Central memory CD4-positive, alpha-beta T cell (primary cell): ENCODE data around the gene EXOC3L4.
"Not testable (repeated sequence)": the region's sequence is repeated elsewhere in the genome, so short reads cannot be mapped to it uniquely, and the experiment has no call there.

Experiments
- DNase-seq: peaks from one replicate; pipeline ENCODE4 v3.0.0; 2022

Gene EXOC3L4

DNA sequence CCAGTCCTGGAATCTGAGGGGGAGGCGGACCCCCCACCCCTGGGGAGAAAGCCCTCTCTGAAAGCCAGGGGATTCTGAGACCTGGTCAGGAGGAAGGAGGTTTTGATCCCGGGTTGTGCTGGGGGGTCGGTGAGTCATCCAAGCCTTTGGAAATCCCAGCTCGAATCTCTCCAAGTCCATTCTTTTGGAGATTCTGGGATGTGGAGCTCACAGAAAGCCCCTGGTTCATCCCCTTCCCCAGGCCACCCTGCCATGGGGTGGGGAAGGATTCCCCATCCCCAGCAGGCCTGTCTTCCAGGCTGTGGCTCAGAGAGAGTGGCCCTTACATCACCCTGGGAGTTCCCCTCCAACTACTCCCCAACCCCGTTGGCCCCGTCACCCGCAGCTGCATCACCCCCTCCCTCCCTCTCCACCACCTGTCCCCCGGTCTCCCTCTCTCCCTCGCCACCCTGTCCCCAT lies 14.3 kb downstream of the EXOC3L4 start:
- DNase-seq, result no peak

DNA sequence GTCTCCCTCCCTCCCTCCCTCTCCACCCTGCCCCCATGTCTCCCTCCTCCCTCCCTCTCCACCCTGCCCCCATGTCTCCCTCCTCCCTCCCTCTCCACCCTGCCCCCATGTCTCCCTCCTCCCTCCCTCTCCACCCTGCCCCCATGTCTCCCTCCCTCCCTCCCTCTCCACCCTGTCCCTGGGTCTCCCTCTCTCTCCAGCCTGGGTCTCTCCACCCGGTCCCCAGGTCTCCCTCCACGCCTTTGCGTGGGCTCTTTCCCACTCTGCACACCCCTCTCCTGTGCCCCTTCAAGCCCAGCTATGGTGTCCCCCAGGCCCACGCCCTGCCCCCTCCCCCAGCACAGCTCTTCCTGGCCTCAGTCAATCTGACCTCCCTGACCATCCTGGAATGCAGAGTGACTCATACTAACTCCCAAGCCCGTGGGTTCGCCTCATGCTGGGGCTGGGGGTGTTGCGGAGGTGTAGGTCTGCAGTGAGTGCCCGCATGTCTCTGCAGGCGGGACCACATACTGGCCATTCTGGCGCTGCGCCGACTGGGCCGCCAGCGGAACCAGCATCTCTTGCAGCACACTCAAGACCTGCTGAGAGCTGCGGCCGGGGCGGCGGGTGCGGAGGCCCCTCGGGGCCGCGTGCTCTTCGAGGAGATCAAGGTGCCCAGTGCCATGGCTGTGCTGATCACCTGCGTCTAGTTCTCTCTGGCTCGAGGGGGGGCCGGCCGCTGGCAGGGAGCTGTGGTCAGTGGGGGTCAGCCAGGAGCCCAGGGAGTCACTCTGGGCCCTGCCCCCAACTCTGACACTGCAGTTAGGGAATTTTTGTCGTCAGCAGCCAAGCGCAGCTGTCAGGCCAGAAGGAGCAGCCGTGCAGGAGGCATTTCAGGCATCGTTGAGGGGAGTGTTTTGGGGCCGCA lies 15.3 kb downstream of the EXOC3L4 start:
- DNase-seq, result no peak

DNA sequence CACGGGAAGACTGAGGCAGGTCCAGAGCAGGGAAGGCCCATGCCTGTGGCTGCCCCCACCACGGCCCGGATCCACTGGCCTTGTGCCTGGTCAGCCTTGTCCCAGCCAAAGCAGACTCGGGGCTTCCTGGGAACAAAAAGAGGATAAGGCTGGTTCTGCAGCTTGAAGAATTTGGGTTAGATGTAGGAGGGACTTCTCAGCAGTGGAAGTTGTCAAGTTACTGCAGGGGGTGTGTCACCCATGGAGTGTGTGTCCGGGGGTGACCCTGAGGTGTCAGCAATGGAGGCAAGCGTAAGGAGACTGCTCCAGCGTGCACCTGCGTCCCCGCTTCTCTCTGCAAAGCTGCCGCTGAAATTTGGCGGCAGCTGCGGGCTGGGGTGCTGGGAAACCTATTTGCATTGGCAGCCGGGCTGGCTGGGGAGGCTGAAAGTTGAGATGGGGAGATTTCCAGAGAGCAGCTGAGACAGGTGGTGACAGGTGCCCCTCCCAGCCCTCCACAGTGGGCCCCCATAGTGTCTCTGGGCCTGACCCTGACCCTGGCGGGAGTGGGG lies 16.2 kb downstream of the EXOC3L4 start:
- no peak for DNase-seq

DNA sequence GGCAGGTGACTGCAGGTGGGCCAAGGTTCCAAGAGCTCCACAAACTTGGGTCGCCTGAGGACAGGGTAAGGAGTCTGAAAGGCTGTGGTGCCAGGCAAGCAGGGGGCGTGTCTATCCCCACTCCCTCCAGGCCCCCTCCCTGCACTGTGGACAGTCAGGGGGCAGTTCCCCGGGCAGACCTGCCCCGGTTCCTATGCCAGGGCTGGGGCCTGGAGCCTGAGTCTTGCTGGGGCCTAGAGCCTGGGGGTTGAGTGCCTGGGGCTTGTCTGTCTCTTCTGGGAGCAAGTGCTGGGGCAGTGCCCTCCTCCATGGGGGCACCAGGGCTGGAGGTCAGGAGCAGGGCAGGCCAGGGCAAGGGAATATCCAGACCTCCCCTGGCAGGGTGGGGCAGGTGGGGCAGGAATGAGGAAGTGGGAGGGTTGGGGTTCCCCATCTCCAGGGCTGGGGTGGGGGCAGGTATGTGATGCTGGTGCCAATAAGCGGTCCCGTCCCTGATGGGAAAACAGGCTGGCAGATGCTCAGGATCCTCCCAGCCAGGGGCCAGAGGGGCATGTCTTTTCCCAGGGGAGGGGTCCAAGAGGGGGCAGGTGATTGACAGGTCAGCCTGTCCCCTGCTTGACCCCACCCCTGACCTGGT lies 16.8 kb downstream of the EXOC3L4 start:
- DNase-seq, result no peak

DNA sequence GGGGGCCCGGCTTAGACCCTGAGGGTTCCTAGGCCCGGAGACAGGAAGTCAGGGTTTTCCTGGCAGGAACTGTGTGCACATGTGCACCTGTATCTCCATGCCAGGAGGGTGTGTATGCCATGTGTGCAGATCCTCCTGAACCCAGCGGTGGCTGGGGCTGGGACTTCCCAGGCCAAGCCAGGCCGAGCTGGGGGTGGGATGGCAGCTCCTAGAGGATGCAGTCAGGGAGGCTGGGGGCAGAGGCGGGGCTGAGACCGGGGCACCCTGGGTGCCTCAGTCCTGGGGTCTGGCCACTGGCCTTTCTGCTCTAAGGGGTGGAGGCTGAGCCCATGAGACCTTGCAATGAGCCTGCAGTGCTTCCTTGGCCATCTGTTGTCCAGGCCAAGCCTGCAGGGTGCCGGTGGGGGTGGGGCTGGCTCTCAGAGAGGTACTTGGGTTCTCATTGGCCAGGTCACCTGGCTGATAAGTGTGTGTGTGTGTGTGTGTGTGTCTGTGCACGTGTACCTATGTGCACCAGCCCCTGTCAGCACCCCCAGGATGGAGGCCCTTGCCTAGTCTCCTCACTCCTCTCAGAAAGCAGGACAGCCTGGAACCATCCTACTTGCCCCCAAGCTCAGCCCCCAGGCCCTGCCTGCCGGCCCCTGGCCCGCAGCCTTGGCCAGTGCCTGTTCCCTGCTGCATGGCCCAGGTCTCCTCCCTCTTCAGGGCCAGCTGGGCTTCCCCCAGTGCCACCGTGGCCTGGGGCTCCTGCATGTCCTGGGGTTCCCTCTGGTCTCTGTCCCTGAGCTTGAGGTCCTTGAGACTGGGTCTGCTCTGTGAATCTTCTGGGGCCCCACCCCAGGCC lies 18.1 kb downstream of the EXOC3L4 start:
- no peak for DNase-seq

DNA sequence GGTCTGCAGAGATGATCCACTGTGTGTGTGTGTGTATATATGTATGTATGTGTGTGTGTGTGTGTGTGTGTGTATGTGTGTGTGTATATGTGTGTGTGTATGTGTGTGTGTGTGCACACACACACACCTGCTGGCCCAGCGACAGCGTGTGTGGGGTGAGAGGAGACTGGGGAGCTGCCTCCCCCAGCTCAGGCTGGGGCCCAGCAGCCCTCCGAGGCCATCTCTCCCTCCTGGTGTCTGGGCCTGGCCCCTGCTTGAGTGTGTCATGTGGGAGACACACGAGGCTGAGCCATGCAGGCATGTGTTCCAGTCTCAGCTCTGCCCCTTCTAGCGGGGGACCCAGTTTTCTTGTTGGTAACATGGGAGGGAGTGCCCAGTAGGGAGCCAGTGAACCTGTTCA lies 18.8 kb downstream of the EXOC3L4 start:
- DNase-seq, result no peak

DNA sequence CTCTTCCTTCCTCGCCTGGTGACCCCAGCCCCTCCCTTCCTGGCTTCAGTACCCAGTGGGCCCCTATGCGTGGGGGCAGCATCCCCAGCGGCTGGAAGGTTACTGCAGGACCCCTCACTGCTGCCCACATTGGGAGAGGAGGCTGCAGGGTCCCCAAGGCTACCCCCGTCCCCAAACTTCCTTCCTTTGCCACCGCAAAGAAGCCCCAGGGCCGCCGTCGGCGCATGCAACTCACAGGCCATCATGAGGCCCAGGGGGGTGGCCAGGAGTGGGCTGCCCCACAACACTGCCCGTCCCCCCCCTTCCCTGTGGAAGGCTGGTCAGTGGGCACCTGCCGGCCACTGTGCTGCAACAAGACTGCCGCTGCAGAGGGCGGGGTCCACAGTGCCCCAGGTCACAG lies 19.2 kb downstream of the EXOC3L4 start:
- DNase-seq, result no peak

DNA sequence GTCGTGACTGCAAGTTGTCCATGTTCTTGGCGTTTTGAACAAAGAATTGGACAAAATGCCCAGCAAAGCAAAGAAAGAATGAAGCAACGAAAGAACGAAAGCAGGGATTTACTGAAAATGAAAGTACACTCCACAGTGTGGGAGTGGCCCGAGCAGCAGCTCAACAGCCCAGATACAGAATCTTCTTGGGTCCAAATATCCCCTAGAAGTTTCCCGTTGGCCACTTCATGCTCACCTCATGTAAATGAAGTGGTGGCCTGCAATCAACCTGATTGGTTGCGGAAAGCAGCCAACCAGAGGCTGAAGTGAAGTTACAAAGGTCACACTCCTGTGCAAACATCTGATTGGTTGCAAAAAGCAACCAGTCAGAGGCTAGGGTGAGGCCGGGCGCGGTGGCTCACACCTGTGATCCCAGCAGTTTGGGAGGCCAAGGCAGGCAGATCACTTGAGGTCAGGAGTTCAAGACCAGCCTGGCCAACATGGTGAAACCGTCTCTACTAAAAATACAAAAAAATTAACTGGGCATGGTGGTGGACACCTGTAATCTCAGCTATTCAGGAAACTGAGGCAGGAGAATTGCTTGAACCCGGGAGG lies 20.7 kb downstream of the EXOC3L4 start:
- DNase-seq, result not testable (repeated sequence)

DNA sequence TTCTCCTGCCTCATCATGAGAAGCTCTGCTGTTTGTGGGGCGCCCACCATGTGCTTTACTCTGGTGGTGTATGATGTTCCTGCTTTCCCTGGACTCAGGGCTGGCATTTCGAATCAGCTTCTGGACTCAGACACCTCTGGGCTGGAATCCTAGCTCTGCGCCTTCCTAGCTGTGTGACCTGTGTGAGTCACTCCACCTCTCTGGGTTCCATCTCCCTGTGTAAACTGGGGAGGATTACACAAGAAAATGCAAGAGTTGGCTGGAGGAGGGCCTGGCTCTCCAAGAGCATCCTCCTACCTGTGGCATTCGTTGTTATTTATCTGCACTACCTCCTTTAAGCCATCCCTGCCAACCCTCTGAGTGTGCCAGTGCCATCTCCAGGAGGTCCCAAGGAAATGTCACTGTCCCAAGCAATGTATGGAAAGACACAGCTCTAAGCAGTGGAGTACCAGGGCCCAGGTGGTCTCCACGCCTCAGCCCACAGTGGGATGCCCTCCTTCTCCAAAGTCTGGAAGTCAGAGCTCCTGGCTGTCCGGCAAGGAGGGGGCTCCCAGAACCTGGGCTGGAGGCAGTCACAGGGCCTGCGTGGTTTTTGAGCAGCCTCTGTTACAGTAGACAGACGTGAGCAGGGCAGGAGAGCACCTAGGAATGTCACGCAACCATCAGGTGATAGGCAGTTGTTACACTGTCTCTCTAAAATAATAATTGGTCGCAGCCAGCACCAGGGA lies 21.5 kb downstream of the EXOC3L4 start:
- DNase-seq, result no peak

DNA sequence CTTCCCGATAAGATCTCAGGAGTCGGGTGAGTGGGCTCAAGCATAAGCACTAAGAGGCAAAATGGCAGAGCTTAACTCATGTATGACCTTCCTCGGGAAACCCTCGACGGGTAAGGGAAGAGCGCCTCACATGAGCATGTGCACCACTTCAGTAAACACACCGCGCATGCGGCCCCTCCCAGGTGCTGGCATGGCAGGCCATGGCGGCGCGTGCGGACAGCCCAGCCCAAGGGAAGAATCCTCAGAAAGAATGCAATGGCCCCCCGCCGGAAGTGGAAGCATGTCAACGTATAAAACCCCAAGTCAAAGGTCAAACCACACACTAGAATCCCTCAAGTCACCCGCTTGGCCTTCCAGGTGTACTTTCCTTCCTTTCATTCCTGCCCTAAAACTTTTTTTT lies 22.1 kb downstream of the EXOC3L4 start:
- no peak for DNase-seq

DNA sequence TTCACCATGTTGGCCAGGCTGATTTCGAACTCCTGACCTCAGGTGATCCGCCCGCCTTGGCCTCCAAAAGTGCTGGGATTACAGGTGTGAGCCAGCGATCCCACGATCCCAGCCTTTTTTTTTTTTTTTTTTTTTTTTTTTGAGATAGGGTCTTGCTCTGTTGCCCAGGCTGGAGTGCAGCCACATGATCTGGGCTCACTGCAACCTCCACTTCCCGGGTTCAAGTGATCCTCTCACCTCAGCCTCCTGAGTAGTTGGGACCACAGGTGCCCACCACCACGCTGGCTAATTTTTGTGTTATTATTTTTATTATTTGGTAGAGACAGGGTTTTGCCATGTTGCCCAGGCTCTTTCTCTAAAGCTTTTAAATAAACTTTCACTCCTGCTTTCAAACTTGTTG lies 23.0 kb downstream of the EXOC3L4 start:
- DNase-seq, result not testable (repeated sequence)

DNA sequence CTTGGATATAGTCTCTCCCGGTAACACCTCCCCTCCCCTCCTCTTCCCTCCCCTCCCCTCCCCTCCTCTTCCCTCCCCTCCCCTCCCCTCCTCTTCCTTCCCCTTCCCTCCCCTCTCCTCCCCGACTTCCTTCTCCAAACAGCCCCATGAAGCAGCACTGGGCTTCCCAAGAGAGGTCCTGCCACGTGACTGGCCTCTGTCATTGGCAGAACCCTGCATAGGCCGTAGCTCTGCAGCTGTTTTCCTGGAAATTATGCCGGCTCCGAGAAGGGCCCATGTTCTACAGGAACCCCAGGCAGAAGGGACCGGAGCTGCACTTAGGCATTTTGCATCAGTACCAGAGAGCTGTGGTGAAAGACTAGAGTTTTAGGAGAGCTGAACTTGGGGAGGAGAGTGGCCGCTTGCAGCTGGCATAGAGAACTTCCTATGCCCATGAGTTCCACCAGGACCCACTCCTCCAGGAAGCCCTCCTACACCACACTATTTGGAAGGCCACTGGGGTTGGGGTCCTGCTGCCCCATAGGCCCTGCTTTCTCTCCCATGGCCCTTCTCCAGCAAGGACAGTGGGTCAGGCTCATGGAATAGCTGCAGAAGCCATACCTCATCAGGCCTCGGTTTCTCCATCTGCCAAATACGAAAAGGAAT lies 23.6 kb downstream of the EXOC3L4 start:
- no peak for DNase-seq

DNA sequence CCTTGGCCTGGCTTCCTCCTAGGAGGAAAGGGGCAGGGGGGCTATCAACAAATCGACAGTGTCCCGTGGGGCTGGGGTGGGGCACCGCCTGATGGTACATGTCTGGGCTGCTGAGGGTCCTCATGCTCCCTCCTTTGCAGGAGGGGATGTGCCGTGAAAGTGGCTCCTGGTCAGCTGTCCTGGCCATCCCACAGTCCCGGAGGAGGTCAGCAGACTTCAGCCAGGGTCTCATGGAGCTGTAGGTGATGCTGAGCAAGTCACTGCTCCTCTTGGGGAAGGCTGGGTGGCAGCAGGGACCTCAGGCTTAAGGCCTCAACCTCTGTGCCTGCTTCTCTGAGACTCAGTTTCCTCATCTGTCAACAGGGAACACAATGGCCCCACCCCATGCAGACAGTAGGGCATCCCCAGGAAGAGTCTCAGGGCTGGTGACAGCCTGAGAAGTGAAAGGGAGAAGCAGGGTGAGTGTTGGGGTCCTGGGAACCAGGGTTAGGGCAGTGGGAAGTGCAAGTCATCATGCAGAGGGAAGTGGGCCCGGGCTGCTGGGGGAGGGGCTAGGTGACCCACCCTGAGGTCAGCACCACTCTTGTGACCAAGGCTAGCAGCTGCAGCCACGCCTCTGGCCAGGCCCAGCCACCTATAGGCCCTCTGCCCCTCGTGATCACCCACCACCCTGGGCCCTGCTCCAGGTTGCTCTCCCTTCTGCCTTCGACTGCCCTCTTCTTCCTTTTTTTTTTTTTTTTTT lies 24.3 kb downstream of the EXOC3L4 start:
- DNase-seq, result no peak

DNA sequence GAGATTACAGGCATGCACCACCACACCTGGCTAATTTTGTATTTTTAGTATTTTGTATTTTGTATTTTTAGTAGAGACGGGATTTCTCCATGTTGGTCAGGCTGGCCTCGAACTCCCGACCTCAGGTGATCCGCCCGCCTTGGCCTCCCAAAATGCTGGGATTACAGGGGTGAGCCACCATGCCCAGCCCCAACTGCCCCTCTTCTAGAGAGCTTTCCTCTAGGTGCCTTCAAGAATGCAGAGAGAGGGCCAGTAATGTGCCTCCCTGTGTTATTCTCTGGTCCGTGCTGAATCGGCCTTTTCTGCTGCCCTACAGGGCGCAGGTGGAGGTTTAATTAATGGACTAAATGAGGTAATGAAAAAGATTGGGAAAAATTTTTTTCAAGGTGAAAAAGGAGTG lies 25.0 kb downstream of the EXOC3L4 start:
- not testable (repeated sequence) for DNase-seq

DNA sequence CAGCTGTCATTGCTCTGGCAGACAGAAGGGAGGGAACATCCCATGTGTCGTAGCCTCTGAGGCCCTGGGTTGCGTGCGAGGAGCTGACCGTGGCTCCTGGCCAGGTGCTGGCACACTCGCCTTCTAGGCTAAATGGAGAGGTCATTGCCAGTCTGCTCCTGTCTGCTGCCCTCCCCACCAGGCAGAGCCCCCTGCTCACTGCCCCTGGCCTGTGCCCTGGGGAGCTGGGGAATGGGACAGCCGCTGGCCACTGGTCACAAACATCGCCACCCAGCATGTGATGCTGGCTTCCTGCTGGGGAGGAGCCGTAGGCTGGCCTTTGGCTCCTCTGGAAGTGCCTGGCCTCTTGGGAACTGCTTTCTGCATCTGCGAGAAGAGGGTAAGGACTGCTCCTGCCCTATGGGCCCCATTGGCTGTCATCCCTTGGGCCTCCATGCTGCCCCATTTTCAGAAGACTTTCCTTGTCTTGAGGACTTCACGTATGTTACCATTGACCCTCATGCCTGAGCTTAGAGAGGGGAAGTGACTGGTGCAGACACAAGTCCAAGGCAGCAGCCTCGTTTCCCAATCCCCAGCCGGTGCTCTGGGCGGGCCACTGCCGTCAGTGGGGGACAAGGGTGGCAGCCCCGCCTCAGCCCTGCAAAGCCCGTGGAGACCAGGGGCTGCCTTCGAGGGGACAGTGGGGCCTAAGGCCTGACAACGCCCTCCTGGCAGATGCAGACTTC lies 26.8 kb downstream of the EXOC3L4 start:
- no peak for DNase-seq

DNA sequence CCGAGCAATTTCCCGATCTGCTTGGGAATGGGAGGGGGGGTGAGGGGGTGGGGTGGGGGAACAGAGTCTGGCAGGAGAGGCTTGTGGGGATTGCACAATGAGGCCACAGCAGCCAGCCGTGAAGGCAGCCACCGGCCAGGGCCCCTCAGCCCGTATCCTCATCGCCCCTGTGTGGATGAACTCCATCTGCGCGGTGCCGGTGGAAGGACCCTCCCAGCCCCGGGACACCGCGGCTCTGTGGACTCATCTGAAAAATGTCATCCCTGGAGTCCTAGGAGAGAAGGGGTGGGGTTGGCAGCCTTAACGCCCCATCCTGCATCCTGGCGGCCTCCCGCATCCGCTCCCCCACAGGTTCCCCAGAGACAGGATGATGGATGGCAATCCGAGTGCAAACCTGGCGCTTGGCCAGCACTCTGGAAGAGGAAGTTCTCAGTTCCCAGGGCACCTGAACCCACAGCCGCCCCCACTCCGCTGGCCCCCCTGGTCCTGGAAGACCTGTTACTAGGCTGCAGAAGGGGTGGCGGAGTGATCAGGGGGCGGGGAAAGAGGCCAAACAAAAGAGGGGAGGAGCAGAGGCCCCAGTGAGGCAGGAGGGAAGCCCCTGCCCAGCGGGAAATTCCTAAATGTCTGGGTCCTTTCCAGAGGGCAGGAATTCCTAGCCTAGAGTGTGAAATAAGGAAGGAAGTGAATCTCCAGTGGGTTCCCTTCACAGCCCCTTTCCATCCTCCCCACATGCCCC lies 27.5 kb downstream of the EXOC3L4 start:
- no peak for DNase-seq

DNA sequence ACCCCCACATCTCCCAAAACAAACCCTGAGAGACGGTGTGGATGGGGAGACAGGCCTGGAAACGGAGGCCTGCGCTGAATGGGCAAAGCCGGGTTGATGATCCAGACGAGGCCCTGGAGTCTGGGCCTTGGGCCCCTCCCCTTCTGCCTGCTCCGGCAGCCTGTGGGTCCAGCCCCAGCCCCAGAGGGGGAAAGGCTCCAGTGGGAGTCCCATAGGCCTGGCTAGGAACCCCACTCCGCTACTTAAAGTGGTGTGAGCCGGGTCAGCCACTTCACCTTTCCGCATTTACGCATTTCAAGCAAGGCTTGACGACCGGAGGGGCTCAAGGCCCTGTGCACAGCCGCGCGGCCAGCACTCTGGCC lies 28.0 kb downstream of the EXOC3L4 start:
- no peak for DNase-seq

DNA sequence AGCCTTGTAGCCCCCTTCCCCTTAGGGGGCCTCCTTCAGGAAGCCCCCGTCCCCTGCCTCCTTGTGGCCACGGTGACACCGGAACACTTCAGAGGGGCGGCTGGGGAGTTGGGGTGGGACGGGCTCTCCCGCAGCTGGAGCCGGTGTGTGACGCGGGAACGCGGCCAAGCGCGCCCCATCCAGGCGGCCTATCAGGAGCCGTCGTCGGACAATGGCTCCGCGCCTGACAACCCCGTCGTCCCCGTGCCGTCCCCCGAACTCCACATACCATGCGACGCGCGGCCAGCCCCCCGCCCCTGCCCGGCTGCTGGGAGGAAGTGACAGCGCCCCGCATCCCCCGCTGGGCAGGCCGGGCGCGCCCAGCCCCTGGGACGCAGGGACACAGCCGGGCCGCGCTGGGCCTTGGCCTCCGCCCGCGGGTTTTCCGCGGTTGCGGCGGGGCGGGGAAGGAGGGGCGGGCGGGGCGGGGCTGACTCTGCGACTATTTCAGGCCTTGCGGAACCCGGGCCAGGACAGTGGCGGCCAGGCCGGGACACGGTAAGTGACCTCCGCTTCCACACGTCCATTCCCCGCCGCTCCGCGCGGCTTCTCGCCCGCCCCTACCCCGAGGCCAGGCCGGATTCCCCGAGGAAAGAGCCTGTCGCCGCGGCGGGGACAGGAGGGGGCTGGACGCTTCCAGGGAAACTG lies 28.6 kb downstream of the EXOC3L4 start, which contains the start of gene TNFAIP2:
TNFAIP2 (plus strand) TSS at position 515 of the 687 bp plus-strand sequence. CDS start 2,997 bp downstream, outside the sequence.
- no peak for DNase-seq
